ENCODE data around the gene MEIS2. TPM values are rescaled to one million over a fixed set of nuclear protein-coding genes. Genes with fewer than 3 reads are reported as not detected.

The MEIS2 gene
- total and polyA plus RNA-seq, 12 donors, result 21.1 to 64.5 (median 48.5) TPM

DNA sequence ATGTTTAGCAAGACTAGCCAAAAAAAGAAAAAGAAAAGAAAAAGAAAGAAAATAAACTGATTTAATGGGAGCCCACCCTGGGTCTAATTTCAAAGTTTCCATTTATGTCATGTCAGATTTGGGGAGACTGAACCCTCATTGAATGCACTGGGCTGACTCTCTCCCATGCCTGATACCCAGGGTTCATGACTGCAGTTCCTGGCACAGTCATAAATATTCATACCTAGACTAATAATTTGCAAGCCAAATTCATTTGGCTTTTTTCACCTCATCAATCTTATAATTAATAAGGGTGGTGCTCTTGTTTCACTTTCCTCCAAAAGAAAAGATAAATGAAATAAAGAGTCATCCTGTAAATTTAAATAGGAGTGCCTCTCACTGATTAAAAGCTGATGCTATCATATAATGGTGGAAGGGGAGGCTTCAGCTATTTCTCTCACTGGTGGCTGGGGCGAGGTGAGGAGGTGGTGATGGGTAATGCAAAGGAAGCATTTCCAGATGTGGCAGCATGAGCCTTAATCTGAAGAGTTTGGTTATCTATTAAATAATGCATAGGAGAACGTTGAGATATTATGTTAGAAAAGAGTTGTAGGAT is 224.5 kb downstream of the MEIS2 start:
- H3K9me3 ChIP-seq, result no peaks in the 10 kb centered on the region
- H3K4me3 ChIP-seq, result no peak overlapping the region
- 59 to 64% methylated on average over 2 of the region's 2 CpGs for WGBS, 2 donors
- H3K27ac ChIP-seq, result no peak overlapping the region
- peaks cover 0 to 70% (median 15%) of the 10 kb centered on the region in 7 donors for H3K27me3 ChIP-seq
- intact Hi-C loops (cut with DNase I), result loop anchor here in 2 of 10 donors (10.0 kb wide), 2 partner anchors 51 to 371 kb away; no protein-coding TSS in a partner anchor
- TF ChIP-seq, protein P1, sequence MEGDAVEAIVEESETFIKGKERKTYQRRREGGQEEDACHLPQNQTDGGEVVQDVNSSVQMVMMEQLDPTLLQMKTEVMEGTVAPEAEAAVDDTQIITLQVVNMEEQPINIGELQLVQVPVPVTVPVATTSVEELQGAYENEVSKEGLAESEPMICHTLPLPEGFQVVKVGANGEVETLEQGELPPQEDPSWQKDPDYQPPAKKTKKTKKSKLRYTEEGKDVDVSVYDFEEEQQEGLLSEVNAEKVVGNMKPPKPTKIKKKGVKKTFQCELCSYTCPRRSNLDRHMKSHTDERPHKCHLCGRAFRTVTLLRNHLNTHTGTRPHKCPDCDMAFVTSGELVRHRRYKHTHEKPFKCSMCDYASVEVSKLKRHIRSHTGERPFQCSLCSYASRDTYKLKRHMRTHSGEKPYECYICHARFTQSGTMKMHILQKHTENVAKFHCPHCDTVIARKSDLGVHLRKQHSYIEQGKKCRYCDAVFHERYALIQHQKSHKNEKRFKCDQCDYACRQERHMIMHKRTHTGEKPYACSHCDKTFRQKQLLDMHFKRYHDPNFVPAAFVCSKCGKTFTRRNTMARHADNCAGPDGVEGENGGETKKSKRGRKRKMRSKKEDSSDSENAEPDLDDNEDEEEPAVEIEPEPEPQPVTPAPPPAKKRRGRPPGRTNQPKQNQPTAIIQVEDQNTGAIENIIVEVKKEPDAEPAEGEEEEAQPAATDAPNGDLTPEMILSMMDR (IDR thresholded peaks at IDR 0.05), result no peak
- ATAC-seq (no peak), DNase-seq (no peak)
- no peaks in the 10 kb centered on the region for H3K36me3 ChIP-seq
- H3K4me1 ChIP-seq, result peaks cover 0 to 6% (median 0%) of the 10 kb centered on the region in 9 donors

- TF ChIP-seq, protein P1 (IDR thresholded peaks at IDR 0.05), result no peak
- 84 to 86% methylated on average over 5 of the region's 5 CpGs for WGBS, 2 donors
- intact Hi-C loops (cut with DNase I), result loop anchor here in 2 of 10 donors (10.0 kb wide), 2 partner anchors 50 to 370 kb away; no protein-coding TSS in a partner anchor
- Histone ChIP-seq H3K27me3 (peaks cover 0 to 61% (median 6%) of the 10 kb centered on the region in 7 donors), H3K4me1 (peaks cover 0 to 6% (median 0%) of the 10 kb centered on the region in 9 donors), H3K36me3 (no peaks in the 10 kb centered on the region), H3K9me3 (no peaks in the 10 kb centered on the region), H3K4me3 (no peak overlapping the region), H3K27ac (no peak overlapping the region)
- DNase-seq (no peak), ATAC-seq (no peak)
Measured at GRCh38 chr15:36874930-36875329, 225.4 kb downstream of the MEIS2 start.

DNA sequence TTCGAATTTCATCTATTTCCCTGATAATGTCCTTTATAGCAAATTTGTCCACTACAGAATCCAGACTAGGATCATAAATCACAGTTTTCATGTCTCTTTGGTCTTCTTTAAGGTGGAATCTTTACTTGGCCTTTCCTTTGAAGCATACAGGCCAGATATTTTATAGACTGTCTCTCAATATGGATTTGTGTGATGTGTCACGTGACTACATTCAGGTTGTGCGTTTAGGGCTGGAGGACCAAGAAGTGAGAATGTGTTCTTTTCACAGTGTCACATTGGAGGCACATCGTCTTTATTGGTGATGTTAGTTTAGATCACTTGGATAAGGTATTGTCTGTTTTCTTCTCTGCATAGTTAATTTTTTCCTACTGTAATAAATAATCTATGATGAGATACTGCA is 232.9 kb downstream of the MEIS2 start:
- 91 to 92% methylated on average over 4 of the region's 4 CpGs for WGBS, 2 donors
- TF ChIP-seq, protein P1 (IDR thresholded peaks at IDR 0.05), result no peak
- Histone ChIP-seq H3K9me3 (no peaks in the 10 kb centered on the region), H3K27me3 (no peaks in the 10 kb centered on the region), H3K4me3 (no peak overlapping the region), H3K4me1 (no peaks in the 10 kb centered on the region), H3K27ac (no peak overlapping the region), H3K36me3 (no peaks in the 10 kb centered on the region)
- DNase-seq (no peak), ATAC-seq (no peak)
- intact Hi-C loops (cut with DNase I), result no loop called here

DNA sequence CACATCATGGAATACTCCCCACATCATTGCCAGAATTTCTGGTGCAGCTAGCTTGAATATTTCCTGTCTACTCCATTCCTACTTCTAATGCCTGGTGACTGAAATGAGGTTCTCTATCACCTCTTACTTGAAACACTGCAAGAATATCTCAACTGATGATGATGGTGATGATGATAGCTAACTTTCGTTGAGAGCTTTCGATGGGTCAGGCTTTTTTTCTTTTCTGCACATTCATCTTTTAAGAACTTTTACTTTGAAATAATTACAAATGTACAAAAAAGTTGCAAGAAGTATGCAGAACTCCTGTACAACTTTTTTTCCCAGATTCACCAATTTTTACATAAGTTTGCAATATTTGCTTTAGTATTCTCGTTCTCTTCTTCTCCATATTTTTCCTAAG is 233.5 kb downstream of the MEIS2 start:
- WGBS, 2 donors, result 95 to 96% methylated on average over 3 of the region's 3 CpGs
- ATAC-seq (no peak), DNase-seq (no peak)
- Histone ChIP-seq H3K9me3 (no peaks in the 10 kb centered on the region), H3K4me1 (no peaks in the 10 kb centered on the region), H3K27me3 (no peaks in the 10 kb centered on the region), H3K36me3 (no peaks in the 10 kb centered on the region), H3K4me3 (no peak overlapping the region), H3K27ac (no peak overlapping the region)
- intact Hi-C loops (cut with DNase I), result no loop called here
- TF ChIP-seq, protein P1 (IDR thresholded peaks at IDR 0.05), result no peak

All from heart right ventricle (tissue), 16 donors.